GM12891 (cell line): ENCODE measurements around the gene ARHGAP6.

Source experiments
- POLR2A ChIP-seq: IDR thresholded peaks from 2 replicates; pipeline ENCODE4 v1.6.1; 2011; ENCODE audit warnings: low read depth, low read length, control low read depth
- POLR2AphosphoS5 ChIP-seq: IDR thresholded peaks from 2 replicates; pipeline ENCODE4 v1.6.1; 2011; ENCODE audit warnings: low read depth, low read length, control low read depth

DNA sequence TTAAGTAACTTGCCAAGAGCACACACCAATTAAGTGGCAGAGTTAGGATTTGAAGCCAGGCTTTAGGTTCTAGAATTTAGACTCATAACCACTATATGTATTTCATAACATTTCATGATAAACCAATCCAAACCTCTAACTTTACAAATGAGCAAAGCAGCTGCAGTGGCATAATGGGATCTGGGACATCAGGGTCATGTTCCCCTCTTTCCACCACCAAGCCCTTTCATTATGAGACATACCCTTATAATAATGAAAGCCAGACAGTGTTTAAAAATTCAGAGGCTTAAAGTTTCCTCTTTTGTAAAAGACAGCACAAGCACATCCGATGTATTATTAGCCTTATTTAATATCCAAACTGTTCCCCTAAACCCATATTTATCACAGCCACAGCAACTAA lies 400.8 kb downstream of the ARHGAP6 start:
- TF ChIP-seq POLR2AphosphoS5 (no peak), POLR2A (no peak)
